Liver (tissue), 9 donors: ENCODE data around the gene ASF1B. TPM values are rescaled to one million over a fixed set of nuclear protein-coding genes. Genes with fewer than 3 reads are reported as not detected.

Source experiments
- DNase-seq: peaks from one replicate; pipeline ENCODE4 v3.0.0-alpha.2; 2017; ENCODE audit warnings: low spot score
- H3K27ac ChIP-seq, 2 donors: one replicate each; pipeline ENCODE4 v1.7.0; 2013; ENCODE audit warnings: inconsistent platforms in 2 of 2, low read length in 2 of 2, control low read depth in 1 of 2, low read depth in 1 of 2, mild to moderate bottlenecking in 1 of 2
- H3K27me3 ChIP-seq, 4 donors: one replicate each; pipeline versions ENCODE4 v1.6.1 to v1.7.0; 2013; ENCODE audit warnings: low read length in 3 of 4, inconsistent platforms in 1 of 4, mild to moderate bottlenecking in 1 of 4, moderate library complexity in 1 of 4; ENCODE audit not compliant: control insufficient read depth in 4 of 4, insufficient read depth in 4 of 4
- H3K36me3 ChIP-seq, 4 donors: one replicate each; pipeline versions ENCODE4 v1.6.1 to v1.7.0; 2013; ENCODE audit warnings: low read length in 3 of 4, mild to moderate bottlenecking in 3 of 4, low read depth in 1 of 4, moderate library complexity in 1 of 4; ENCODE audit not compliant: control insufficient read depth in 4 of 4, insufficient read depth in 3 of 4
- H3K4me1 ChIP-seq, 4 donors: one replicate each; pipeline versions ENCODE4 v1.6.1 to v1.7.0; 2013; ENCODE audit warnings: low read length in 3 of 4, mild to moderate bottlenecking in 3 of 4, moderate library complexity in 1 of 4; ENCODE audit not compliant: control insufficient read depth in 4 of 4, insufficient read depth in 4 of 4
- H3K4me3 ChIP-seq, 3 donors: one replicate each; pipeline versions ENCODE4 v1.6.1 to v1.7.0; 2013; ENCODE audit warnings: low read length in 3 of 3, control low read depth in 1 of 3, low read depth in 1 of 3, mild to moderate bottlenecking in 1 of 3
- H3K9ac ChIP-seq, 2 donors: one replicate each; pipeline ENCODE4 v1.7.0; 2013; ENCODE audit warnings: low read length in 2 of 2, mild to moderate bottlenecking in 2 of 2, moderate library complexity in 2 of 2, control low read depth in 1 of 2, low read depth in 1 of 2
- H3K9me3 ChIP-seq, 4 donors: one replicate each; pipeline versions ENCODE4 v1.6.1 to v1.7.0; 2013; ENCODE audit warnings: low read length in 3 of 4; ENCODE audit not compliant: control insufficient read depth in 4 of 4
- EGR1 ChIP-seq, 2 donors: IDR thresholded peaks; 2 replicates each; pipeline ENCODE4 v1.6.1; 2016 to 2018; ENCODE audit warnings: antibody characterized with exemption in 2 of 2, low read depth in 2 of 2
- FOXA1 ChIP-seq: IDR thresholded peaks from 2 replicates; pipeline ENCODE4 v1.6.1; 2016; ENCODE audit warnings: antibody characterized with exemption
- FOXA2 ChIP-seq: IDR thresholded peaks from 2 replicates; pipeline ENCODE4 v1.6.1; 2016; ENCODE audit warnings: antibody characterized with exemption
- GABPA ChIP-seq, 2 donors: IDR thresholded peaks in 1 of 2; conservative IDR thresholded peaks in 1 of 2; 2 replicates each; pipeline ENCODE4 v1.6.1; 2016; ENCODE audit warnings: antibody characterized with exemption in 2 of 2, mild to moderate bottlenecking in 1 of 2, moderate library complexity in 1 of 2
- HNF4A ChIP-seq, 2 donors: conservative IDR thresholded peaks; 2 replicates each; pipeline ENCODE4 v1.6.1; 2016; ENCODE audit warnings: antibody characterized with exemption in 2 of 2, mild to moderate bottlenecking in 2 of 2
- HNF4G ChIP-seq: IDR thresholded peaks from 2 replicates; pipeline ENCODE4 v1.6.1; 2016; ENCODE audit warnings: antibody characterized with exemption
- JUND ChIP-seq, 2 donors: IDR thresholded peaks; 2 replicates each; pipeline ENCODE4 v1.6.1; 2016; ENCODE audit warnings: antibody characterized with exemption in 2 of 2
- NR2F2 ChIP-seq: IDR thresholded peaks from 2 replicates; pipeline ENCODE4 v1.6.1; 2016; ENCODE audit warnings: antibody characterized with exemption
- RAD21 ChIP-seq, 2 donors: IDR thresholded peaks; 2 replicates each; pipeline ENCODE4 v1.6.1; 2016; ENCODE audit warnings: antibody characterized with exemption in 2 of 2, mild to moderate bottlenecking in 2 of 2
- RXRA ChIP-seq, 2 donors: IDR thresholded peaks; 2 replicates each; pipeline ENCODE4 v1.6.1; 2017 to 2018; ENCODE audit warnings: antibody characterized with exemption in 2 of 2, mild to moderate bottlenecking in 1 of 2
- SP1 ChIP-seq: IDR thresholded peaks from 2 replicates; pipeline ENCODE4 v1.6.1; 2018; ENCODE audit warnings: antibody characterized with exemption, mild to moderate bottlenecking
- TAF1 ChIP-seq: conservative IDR thresholded peaks from 2 replicates; pipeline ENCODE4 v1.6.1; 2016; ENCODE audit warnings: antibody characterized with exemption, mild to moderate bottlenecking
- YY1 ChIP-seq: IDR thresholded peaks from 2 replicates; pipeline ENCODE4 v1.6.1; 2016; ENCODE audit warnings: antibody characterized with exemption, mild to moderate bottlenecking
- WGBS: extraction: QIAGEN DNeasy Blood & Tissue Kit; methylation state at CpG from one replicate; pipeline ENCODE4 v1.1.7; 2013; 5-methylcytosine and 5-hydroxymethylcytosine counted together
- polyA plus RNA-seq, 2 donors: library from polyadenylated mRNA; stranded (reverse) in 1 of 2; unstranded in 1 of 2; fragments of 200-250 nt in 1 of 2; fragments of >200 nt in 1 of 2; fragmentation: Nextera tagmentation in 1 of 2; extraction: Ambion mirVana in 1 of 2; gene quantifications; one replicate each; pipeline versions ENCODE4 v1.2.1 to v1.2.3, GENCODE V29; 2013 to 2015
- total RNA-seq, 2 donors: library from RNA; depleted of rRNA; stranded (reverse); fragments of >200 nt; gene quantifications; one replicate each; pipeline ENCODE4 v1.2.3, GENCODE V29; 2014
- TF ChIP-seq, protein P1 (sequence below): IDR thresholded peaks from 2 replicates; pipeline ENCODE4 v1.6.1; 2016; ENCODE audit warnings: antibody characterized with exemption, mild to moderate bottlenecking
- TF ChIP-seq, protein P2 (sequence below): fragments of 150-350 bp; IDR thresholded peaks from 2 replicates; pipeline ENCODE4 v1.5.1; 2017; ENCODE audit warnings: improper control_type of control experiment, low read depth, low read length; ENCODE audit not compliant: missing input control
- TF ChIP-seq, protein P3 (sequence below): IDR thresholded peaks from 2 replicates; pipeline ENCODE4 v1.6.1; 2016; ENCODE audit warnings: antibody characterized with exemption
- TF ChIP-seq, protein P4 (sequence below): IDR thresholded peaks from 2 replicates; pipeline ENCODE4 v1.6.1; 2016; ENCODE audit warnings: antibody characterized with exemption
- TF ChIP-seq, protein P5 (sequence below): IDR thresholded peaks from 2 replicates; pipeline ENCODE4 v1.6.1; 2016; ENCODE audit warnings: antibody characterized with exemption
- donor health status: healthy.
- donor health status: healthy.
- donor health status: healthy.
- donor health status: healthy.
- donor health status: healthy.

The ASF1B gene
- total and polyA plus RNA-seq, 4 donors: 0.25 to 20.5 (median 1.6) TPM

DNA sequence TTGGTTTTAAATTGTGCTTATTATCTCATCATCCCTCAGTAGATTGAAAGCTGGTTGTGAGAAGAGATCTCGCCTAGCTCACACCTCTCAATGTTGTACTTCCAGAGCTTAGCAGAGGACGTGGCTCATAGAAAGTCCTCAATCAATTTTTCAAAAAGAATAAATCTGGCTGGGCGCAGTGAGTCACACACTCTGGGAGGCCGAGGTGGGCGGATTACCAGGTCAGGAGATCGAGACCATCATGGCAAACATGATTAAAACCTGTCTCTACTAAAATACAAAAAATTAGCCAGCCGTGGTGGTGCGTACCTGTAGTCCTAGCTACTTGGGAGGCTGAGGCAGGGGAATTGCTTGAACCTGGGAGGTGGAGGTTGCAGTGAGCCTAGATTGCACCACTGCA, 4.7 kb upstream of the ASF1B start:
- Histone ChIP-seq H3K27ac (no peak overlapping the region), H3K9me3 (no peaks in the 10 kb centered on the region), H3K36me3 (no peaks in the 10 kb centered on the region), H3K27me3 (no peaks in the 10 kb centered on the region), H3K9ac (no peak overlapping the region), H3K4me1 (peaks cover 3 to 9% (median 4%) of the 10 kb centered on the region in 4 donors), H3K4me3 (no peak overlapping the region)
- TF ChIP-seq JUND (IDR thresholded peaks at IDR 0.05) (no peak), HNF4G (no peak), YY1 (no peak), SP1 (no peak), HNF4A (conservative IDR thresholded peaks at IDR 0.05) (no peak), RXRA (IDR thresholded peaks at IDR 0.05) (no peak), GABPA (IDR thresholded peaks at IDR 0.05 in 1 of 2, conservative IDR thresholded peaks at IDR 0.05 in 1 of 2) (no peak), TAF1 (no peak), RAD21 (IDR thresholded peaks at IDR 0.05) (no peak), FOXA1 (no peak), EGR1 (IDR thresholded peaks at IDR 0.05; ENCODE audit: low read depth in 2 of 2) (no peak), FOXA2 (no peak), NR2F2 (no peak)
- TF ChIP-seq, protein P1, sequence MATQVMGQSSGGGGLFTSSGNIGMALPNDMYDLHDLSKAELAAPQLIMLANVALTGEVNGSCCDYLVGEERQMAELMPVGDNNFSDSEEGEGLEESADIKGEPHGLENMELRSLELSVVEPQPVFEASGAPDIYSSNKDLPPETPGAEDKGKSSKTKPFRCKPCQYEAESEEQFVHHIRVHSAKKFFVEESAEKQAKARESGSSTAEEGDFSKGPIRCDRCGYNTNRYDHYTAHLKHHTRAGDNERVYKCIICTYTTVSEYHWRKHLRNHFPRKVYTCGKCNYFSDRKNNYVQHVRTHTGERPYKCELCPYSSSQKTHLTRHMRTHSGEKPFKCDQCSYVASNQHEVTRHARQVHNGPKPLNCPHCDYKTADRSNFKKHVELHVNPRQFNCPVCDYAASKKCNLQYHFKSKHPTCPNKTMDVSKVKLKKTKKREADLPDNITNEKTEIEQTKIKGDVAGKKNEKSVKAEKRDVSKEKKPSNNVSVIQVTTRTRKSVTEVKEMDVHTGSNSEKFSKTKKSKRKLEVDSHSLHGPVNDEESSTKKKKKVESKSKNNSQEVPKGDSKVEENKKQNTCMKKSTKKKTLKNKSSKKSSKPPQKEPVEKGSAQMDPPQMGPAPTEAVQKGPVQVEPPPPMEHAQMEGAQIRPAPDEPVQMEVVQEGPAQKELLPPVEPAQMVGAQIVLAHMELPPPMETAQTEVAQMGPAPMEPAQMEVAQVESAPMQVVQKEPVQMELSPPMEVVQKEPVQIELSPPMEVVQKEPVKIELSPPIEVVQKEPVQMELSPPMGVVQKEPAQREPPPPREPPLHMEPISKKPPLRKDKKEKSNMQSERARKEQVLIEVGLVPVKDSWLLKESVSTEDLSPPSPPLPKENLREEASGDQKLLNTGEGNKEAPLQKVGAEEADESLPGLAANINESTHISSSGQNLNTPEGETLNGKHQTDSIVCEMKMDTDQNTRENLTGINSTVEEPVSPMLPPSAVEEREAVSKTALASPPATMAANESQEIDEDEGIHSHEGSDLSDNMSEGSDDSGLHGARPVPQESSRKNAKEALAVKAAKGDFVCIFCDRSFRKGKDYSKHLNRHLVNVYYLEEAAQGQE: no peak
- TF ChIP-seq, protein P2, sequence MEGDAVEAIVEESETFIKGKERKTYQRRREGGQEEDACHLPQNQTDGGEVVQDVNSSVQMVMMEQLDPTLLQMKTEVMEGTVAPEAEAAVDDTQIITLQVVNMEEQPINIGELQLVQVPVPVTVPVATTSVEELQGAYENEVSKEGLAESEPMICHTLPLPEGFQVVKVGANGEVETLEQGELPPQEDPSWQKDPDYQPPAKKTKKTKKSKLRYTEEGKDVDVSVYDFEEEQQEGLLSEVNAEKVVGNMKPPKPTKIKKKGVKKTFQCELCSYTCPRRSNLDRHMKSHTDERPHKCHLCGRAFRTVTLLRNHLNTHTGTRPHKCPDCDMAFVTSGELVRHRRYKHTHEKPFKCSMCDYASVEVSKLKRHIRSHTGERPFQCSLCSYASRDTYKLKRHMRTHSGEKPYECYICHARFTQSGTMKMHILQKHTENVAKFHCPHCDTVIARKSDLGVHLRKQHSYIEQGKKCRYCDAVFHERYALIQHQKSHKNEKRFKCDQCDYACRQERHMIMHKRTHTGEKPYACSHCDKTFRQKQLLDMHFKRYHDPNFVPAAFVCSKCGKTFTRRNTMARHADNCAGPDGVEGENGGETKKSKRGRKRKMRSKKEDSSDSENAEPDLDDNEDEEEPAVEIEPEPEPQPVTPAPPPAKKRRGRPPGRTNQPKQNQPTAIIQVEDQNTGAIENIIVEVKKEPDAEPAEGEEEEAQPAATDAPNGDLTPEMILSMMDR: no peak
- TF ChIP-seq, protein P3, sequence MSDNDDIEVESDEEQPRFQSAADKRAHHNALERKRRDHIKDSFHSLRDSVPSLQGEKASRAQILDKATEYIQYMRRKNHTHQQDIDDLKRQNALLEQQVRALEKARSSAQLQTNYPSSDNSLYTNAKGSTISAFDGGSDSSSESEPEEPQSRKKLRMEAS: no peak
- TF ChIP-seq, protein P4, sequence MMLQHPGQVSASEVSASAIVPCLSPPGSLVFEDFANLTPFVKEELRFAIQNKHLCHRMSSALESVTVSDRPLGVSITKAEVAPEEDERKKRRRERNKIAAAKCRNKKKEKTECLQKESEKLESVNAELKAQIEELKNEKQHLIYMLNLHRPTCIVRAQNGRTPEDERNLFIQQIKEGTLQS: no peak
- TF ChIP-seq, protein P5, sequence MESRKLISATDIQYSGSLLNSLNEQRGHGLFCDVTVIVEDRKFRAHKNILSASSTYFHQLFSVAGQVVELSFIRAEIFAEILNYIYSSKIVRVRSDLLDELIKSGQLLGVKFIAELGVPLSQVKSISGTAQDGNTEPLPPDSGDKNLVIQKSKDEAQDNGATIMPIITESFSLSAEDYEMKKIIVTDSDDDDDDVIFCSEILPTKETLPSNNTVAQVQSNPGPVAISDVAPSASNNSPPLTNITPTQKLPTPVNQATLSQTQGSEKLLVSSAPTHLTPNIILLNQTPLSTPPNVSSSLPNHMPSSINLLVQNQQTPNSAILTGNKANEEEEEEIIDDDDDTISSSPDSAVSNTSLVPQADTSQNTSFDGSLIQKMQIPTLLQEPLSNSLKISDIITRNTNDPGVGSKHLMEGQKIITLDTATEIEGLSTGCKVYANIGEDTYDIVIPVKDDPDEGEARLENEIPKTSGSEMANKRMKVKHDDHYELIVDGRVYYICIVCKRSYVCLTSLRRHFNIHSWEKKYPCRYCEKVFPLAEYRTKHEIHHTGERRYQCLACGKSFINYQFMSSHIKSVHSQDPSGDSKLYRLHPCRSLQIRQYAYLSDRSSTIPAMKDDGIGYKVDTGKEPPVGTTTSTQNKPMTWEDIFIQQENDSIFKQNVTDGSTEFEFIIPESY: no peak
- WGBS: 96% methylated on average over 8 of the region's 8 CpGs
- DNase-seq: no peak
